GM19239 (cell line): ENCODE data around the gene GPR107.

ENCODE experiments used
- DNase-seq: peaks from one replicate; pipeline ENCODE4 v3.0.0; 2011; ENCODE audit warnings: low spot score; ENCODE audit not compliant: insufficient read length
- FAIRE-seq: peaks from 2 replicates; lab custom pipeline; 2011; peaks lifted over from hg19 to GRCh38; lab: Jason Lieb, UNC

The GPR107 gene

DNA sequence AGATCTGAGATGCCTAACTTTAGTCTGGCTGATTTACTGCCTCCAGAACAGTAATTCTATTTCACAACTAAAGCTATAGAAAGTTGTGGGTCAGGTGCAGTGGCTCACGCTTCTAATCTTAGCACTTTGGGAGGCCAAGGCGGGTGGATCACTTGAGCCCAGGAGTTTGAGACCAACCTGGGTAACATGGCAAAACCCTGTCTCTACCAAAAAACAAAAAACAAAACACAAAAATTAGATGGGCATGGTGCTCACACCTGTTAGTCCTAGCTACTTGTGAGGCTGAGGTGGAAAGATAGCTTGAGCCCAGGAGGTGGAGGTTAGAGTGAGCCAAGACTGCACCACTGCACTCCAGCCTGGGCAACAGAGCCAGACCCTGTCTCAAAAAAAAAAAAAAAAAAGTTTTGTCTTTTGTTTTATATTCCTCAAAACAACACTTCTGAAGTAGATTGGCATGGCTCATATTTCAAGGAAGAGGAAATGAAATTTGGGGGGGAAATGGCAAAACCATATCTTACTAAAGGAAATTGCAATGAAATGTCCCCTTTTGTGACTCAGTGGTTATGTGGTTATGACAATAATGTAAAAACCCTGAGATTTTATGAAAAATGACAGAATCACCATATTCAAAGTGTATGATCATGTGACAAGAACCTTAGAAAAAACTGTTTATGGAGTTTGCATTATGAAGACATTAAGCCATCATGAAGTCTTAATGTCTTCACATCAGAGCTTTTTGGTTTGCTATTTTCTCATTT, 26.9 kb upstream of the GPR107 start:
- peak; percentile 72 for FAIRE-seq
- DNase-seq: no peak

GRCh38 chr9:130027533-130028365, 26.0 kb upstream of the GPR107 start:
- FAIRE-seq: peak; percentile 80
- no peak for DNase-seq

- peak; percentile 33 for FAIRE-seq
- no peak for DNase-seq
These were observed 25.0 kb upstream of the GPR107 start for GRCh38 chr9:130028493-130029222.

DNA sequence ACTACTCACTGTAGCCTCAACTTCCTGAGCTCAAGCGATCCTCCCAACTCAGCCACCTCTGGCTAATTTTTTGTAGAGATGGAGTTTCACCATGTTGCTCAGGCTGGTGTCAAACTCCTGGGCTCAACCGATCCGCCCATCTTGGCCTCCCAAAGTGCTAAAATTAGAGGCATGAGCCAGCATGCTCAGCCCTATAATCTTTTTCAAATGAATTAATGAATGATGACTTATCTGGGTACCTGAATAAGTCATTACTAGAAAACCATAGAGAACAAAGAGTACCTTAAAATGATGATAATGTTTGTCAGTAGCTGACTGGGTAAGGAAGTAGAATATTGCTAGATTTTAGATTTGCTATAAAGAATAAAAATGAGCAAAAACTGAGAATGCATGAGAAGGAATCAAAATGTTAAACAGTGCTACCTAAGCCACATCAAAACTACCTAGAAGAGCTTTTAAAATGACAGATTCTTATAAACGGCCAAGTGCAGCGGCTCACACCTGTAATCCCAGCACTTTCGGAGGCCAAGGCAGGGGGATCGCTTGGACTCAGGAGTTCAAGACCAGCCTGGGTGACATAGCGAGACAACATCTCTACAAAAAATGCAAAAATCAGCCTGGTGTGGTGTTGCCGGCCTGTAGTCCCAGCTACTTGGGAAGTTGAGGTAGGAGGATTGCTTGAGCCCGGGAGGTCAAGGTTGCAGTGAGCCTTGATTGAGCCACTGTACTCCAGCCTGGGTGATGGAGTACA, 24.3 kb upstream of the GPR107 start:
- DNase-seq (no peak), FAIRE-seq (peak; percentile 79)

- DNase-seq (no peak), FAIRE-seq (peak; percentile 75)
These were observed 23.0 kb upstream of the GPR107 start for GRCh38 chr9:130030651-130031127.

DNA sequence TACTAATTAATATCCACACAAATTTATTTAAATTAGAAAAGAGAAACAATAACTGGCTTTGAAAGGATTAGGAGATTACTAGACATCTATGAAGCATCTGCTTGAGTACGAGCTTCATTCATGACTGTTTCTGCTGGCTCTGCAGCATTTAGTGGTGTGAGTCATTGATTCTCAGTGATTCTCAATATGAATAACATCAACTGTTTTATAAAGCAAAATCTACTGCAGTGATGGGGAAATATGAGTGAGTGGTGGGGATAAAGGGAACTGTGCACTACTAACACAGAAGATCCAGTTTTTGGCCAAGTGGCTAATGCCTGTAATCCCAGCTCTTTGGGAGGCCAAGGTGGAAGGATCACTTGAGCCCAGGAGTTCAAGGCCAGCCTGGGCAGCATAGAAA, 19.1 kb upstream of the GPR107 start:
- no peak for DNase-seq
- FAIRE-seq: peak; percentile 63

GRCh38 chr9:130036099-130036498, 17.6 kb upstream of the GPR107 start:
- FAIRE-seq (no peak), DNase-seq (no peak)

GRCh38 chr9:130039528-130040147, 14.1 kb upstream of the GPR107 start:
- no peak for DNase-seq
- peak; percentile 11 for FAIRE-seq

- peak; percentile 31 for FAIRE-seq
- no peak for DNase-seq
These were observed 12.6 kb upstream of the GPR107 start for GRCh38 chr9:130040984-130041647.

GRCh38 chr9:130041648-130042405, 11.9 kb upstream of the GPR107 start:
- peak; percentile 75 for FAIRE-seq
- no peak for DNase-seq

- no peak for FAIRE-seq
- DNase-seq: no peak
These were observed 11.3 kb upstream of the GPR107 start for GRCh38 chr9:130042406-130042884.

DNA sequence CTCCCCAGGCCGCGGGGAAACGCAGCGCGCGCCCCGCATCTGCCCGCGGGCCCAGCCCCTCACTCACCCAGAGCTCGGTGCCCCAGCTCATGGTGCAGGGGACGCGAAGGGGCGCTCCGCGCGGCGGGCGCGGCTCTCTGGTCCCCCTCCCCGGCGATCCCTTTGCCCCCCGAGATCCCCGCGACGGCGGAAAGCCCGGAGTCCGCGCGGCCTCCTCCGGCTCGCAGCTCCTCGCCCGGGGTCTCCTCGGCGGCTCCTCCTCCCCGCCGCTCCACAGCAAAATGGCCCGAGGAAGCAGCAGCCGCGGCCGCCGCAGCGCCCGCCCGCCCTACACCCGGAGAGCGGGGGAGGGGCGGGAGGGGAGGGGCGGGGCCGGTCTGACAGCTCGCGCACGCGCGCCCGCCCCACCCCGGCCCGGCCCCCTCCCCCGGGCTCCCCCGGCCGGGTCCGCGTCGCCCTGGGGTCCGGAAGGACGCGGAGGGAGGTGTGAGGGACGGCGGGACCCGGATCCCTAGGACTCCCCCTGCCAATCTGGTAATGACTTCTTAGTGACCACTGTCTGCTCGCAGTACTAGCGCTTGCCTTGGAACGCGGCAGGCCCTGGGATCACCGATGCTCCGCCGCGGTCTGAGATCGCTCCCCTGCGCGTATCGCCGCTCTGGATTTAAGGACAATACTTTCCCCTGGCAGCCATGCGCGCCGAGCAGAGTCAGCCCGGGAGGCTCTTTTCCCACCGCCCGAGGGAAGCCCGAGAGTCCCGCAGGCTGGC, 10.6 kb upstream of the GPR107 start, which contains the start of gene FNBP1:
FNBP1 (minus strand) TSS at position 305 of the 769 bp plus-strand sequence; CDS start at position 91, 214 bp downstream.
- DNase-seq: peak; percentile 70
- FAIRE-seq: peak; percentile 52

DNA sequence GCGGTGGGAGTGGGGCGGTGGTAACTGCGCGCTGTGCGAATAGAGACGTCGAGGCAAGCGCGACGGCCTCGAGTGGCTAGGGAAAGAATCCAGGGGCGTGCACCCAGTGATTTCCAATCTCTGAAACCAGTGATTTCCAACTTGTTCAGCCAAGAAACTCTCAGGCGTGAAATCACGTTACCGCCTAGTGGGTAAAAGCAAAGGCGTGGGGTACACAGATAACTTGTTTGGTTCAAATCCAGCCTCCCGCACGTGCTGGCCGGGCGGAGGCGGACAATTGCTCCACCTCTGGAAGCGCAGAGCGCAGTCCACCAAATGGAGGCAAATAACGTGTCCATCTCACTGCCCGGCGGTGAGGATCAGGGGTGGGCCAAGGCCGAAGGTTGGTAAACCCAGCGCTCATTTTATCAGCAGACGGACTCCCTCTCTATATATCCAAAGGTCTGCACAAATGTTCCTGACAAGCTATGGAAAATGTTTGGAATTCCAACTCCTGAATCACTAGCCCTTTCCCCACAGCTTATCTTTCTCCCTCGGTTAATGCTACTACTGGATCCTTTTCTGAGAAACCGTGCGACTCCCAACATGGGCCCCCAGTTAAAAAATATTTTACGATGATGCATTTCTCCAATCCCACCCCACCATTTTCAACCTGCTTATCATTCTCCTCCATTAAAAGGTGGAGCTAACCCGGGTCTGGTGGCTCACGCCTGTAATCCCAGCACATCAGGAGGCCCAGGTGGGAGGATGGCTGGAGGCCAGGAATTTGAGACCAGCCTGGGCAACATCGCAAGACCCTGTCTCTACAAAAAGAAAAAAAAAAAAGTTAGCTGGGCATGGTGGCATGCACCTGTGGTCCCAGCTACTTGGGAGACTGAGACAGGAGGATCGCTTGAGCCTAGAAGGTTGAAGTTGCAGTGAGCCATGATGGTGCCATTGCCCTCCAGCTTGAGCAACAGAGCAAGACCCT, 9.8 kb upstream of the GPR107 start:
- DNase-seq: no peak
- no peak for FAIRE-seq

- FAIRE-seq: no peak
- no peak for DNase-seq
These were observed 7.8 kb upstream of the GPR107 start for GRCh38 chr9:130045725-130046450.

DNA sequence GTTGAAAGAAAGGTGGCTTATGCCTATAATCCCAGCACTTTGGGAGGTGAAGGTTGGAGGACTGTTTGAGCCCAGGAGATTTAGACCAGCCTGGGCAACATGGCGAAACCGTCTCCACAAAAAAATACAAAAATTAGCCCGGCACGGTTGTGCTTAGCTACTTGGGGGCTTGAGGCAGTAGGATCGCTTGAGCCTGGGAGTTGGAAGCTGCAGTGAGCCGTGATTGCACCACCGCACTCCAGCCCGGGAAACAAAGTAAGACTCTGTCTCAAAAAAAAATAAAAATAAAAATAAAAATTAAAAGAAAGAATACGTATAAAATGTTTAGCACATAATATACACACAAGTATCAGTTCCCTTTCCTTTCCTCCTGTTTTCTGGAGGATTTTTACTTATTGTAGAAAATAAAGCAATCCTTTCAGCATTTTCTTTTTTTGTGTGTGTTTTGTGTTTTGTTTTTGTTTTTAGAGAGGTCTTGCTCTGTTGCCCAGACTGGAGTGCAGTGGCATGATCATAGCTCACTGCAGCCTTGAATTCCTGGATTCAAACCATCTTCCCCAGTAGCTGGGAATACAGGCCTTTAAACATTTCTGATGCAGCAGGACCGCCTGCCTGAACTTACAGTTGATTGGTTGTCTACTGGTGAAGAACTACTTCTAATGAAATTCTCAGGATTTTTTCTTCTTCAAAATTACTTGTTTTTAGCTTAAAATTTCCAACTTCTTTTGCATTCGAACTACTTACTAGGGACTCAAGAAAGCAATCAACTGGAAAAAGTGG, 4.1 kb upstream of the GPR107 start:
- no peak for FAIRE-seq

More for the DNA sequence above, 4.1 kb upstream of the GPR107 start:
- DNase-seq: no peak
